ENCODE data around the gene EEF1AKMT3.

Gene EEF1AKMT3

GRCh38 chr12:57744194-57744776 is 28.1 kb upstream of the EEF1AKMT3 start:
- H3K4me3 ChIP-seq (replicated peaks; ENCODE audit: low read depth, low read length) = peak overlapping the region; percentile 59
- TF ChIP-seq CTCF (IDR thresholded peaks at IDR 0.05; ENCODE audit: low read depth, low read length, missing control alignments) = no peak
- no peak for DNase-seq (ENCODE audit: extremely low read depth, low read depth)

GRCh38 chr12:57744777-57745484 is 27.5 kb upstream of the EEF1AKMT3 start, which contains the start of gene TSPAN31:
Gene TSPAN31 (plus strand): TSS chr12:57745039. CDS start chr12:57745155, 116 bp downstream.
- TF ChIP-seq CTCF (IDR thresholded peaks at IDR 0.05; ENCODE audit: low read depth, low read length, missing control alignments) = no peak
- DNase-seq (ENCODE audit: extremely low read depth, low read depth) = peak; percentile 94
- H3K4me3 ChIP-seq (replicated peaks; ENCODE audit: low read depth, low read length) = peak within 1 kb of the TSS; percentile 59

- no peak for TF ChIP-seq CTCF (IDR thresholded peaks at IDR 0.05; ENCODE audit: low read depth, low read length, missing control alignments)
- no peak for DNase-seq (ENCODE audit: extremely low read depth, low read depth)
- H3K4me3 ChIP-seq (replicated peaks; ENCODE audit: low read depth, low read length) = peak overlapping the region; percentile 59
Observed at GRCh38 chr12:57745485-57745881, 26.9 kb upstream of the EEF1AKMT3 start.

GRCh38 chr12:57746025-57746424 is 26.4 kb upstream of the EEF1AKMT3 start:
- no peak for TF ChIP-seq CTCF (IDR thresholded peaks at IDR 0.05; ENCODE audit: low read depth, low read length, missing control alignments)
- H3K4me3 ChIP-seq (replicated peaks; ENCODE audit: low read depth, low read length) = 0 out of 2 replicates have a peak overlapping the region, but pooled peaks have one; percentile 59
- no peak for DNase-seq (ENCODE audit: extremely low read depth, low read depth)

GRCh38 chr12:57749061-57749460 is 23.4 kb upstream of the EEF1AKMT3 start:
- H3K4me3 ChIP-seq (replicated peaks; ENCODE audit: low read depth, low read length) = no peak overlapping the region
- no peak for TF ChIP-seq CTCF (IDR thresholded peaks at IDR 0.05; ENCODE audit: low read depth, low read length, missing control alignments)
- no peak for DNase-seq (ENCODE audit: extremely low read depth, low read depth)

GRCh38 chr12:57750561-57751431 is 21.6 kb upstream of the EEF1AKMT3 start:
- H3K4me3 ChIP-seq (replicated peaks; ENCODE audit: low read depth, low read length) = peak overlapping the region; percentile 82
- no peak for TF ChIP-seq CTCF (IDR thresholded peaks at IDR 0.05; ENCODE audit: low read depth, low read length, missing control alignments)
- DNase-seq (ENCODE audit: extremely low read depth, low read depth) = no peak

Measured in HFF-Myc (cell line).